HT1080 (cell line): ENCODE results near the gene GTPBP8. TPM values are rescaled to one million over a fixed set of nuclear protein-coding genes. Genes with fewer than 3 reads are reported as not detected.
A peak's percentile ranks its signal among the peaks of the same experiment; 100 is the strongest.
"Not testable (repeated sequence)": the region's sequence is repeated elsewhere in the genome, so short reads cannot be mapped to it uniquely, and the experiment has no call there.

Experiments
- DNase-seq: peaks from one replicate; pipeline ENCODE4 v3.0.0-alpha.2; 2015; ENCODE audit warnings: low read depth
- total RNA-seq: library from RNA; depleted of rRNA; stranded (reverse); fragments of >200 nt; shearing (Covaris generic); gene quantifications from 2 replicates; pipeline ENCODE4 v1.2.3, GENCODE V29; 2014

GTPBP8 gene
- total RNA-seq, 1 experiment from 2014 or later, result 63.1 TPM

GRCh38 chr3:112995800-112996199 is 5.0 kb downstream of the GTPBP8 start:
- DNase-seq, result no peak

DNA sequence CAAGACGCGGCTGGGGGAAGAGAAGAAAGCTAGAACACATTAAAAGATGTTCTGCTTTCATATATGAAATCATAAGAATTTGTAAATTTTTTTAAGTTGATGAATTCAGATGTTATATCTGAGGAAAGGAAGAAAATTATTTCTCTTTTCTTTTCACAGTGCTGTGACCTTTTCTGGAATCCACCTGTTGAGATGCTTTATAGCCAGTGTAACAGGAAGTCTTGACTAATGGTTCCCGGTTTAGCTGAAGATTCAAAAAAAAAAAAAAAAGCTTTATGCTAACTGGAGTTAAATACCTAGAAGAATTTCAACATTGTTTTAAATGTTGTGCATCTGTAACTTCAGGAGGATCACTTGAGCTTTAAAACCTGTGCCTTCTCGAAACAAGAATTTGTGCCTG is 9.9 kb downstream of the GTPBP8 start:
- DNase-seq, result no peak

DNA sequence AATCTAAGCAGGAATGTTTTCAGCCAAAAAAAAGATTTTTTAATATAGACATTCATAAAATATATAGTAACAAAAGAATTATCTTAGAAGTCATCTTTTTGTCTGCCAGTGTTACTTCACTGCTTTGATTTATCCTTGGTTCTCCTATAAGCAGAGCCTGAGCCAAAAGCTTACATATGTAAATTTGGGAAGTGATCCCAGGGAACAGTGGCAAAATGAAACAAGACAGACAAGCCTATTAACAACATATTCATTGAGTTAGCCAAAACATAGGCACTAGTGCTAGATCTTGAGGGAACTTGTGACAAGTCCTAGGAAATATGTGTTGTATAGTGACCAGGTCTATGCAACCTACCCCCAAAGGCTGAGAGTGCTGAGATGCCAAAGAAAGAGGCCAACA is 11.3 kb downstream of the GTPBP8 start:
- DNase-seq, result no peak

DNA sequence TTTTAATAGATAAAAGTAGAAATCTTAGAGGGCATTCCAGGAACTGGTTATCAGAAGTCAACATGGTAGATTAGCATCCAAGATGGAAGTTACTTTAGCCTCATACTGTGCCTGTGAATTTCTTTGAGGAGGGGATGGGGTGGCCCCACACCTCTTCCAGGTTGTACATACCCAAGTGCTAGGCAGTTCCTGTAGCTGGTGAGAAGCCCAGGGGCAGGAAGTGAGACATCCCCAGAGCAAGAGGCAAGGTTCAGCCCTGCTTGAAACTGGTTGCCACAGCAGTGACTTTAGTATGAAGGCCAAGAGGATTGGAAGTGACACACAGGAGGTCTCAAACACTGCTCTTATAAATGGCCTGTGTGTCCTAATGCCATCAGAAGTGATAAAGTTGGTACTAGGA is 11.9 kb downstream of the GTPBP8 start:
- DNase-seq, result peak; percentile 71

DNA sequence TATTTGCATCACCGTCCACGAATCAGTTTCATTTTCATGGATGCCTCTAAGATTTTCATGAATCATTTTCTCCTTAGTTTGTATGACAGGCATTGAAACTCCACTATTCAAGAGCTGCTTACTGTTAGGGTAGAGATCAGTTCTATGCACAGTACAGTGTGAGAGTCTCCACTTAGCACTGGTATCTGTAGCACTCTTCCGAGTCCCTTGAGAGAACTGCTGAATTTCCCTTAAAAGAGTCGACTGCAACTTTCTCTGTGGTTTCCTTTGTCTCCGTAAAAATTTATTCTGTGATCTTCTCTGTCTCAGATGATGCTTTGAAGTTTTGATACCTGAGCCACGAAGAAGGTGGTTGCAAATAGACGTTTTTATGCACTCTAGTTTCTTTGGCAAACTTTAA is 14.8 kb downstream of the GTPBP8 start:
- DNase-seq, result no peak

- no peak for DNase-seq
Observed at GRCh38 chr3:113006359-113007056, 15.7 kb downstream of the GTPBP8 start.

- no peak for DNase-seq
Observed at GRCh38 chr3:113008117-113008516, 17.3 kb downstream of the GTPBP8 start.

GRCh38 chr3:113013593-113013992 is 22.8 kb downstream of the GTPBP8 start:
- no peak for DNase-seq

GRCh38 chr3:113018536-113019181 is 27.9 kb downstream of the GTPBP8 start:
- DNase-seq, result no peak

- DNase-seq, result peak; percentile 91
Observed at GRCh38 chr3:113019182-113020137, 28.7 kb downstream of the GTPBP8 start.

DNA sequence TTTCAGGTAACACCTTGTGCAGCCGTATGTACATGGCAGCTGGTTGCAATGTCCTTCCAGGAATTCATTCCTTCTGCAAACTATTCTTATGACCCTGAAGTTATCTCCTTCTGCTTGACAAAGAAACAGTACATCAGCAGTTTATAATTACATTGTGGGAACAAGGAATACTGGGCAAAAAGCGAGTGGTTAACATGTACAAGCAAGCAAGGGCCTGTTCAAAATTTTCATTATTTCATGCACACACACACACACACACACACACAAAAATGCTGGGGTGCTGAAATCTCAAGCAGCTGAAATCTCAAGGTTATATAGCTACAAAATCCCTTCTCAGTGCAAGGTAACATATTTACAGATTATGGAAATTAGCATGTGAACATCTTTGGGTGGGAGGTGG is 30.7 kb downstream of the GTPBP8 start:
- DNase-seq, result no peak

DNA sequence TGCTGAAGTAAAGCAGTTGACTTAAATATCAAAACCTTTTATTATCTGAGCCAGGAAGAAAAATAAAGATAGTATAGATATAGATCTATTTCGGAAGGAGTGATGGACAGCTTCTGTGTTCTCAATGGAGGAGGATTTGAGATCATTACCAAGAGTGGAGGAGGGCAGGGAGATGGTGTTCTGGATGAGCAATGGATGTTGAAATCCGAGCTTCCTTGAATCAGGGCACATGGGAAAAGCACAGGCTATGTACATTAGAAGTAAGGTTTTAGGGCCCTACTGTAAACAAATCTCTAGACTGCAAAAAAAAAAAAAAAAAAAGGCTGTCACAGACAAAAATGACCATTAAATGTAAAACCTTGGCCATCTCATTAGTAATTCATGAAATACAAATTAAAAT is 43.2 kb downstream of the GTPBP8 start:
- no peak for DNase-seq

DNA sequence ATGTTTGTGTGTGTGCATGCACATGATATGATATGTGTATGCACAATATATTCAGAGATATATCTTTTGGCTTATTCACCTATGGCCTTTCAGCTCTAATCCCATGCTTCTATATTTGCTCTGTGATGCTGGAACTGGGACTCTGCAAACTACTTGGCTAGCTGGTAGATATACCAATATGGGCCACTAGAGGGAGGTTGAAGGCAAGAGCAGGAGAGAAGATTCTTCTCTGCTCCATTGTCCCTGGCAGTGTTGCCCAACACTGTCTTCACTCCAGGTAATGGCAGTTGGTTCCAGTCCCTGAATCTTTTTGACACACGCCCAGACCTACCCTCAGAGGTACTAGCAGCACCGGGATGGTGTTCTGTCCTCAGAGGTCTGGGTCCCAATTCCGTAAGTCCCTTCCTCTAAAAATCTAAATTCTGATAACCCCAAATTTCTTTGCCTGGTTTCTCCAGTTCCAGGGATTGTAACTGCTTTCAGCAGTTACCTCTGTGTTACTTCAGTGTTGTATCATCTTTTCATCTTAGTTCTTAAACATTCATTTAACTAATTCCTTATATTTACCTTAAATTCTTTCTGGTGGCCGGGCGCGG is 44.7 kb downstream of the GTPBP8 start:
- peak; percentile 66 for DNase-seq

DNA sequence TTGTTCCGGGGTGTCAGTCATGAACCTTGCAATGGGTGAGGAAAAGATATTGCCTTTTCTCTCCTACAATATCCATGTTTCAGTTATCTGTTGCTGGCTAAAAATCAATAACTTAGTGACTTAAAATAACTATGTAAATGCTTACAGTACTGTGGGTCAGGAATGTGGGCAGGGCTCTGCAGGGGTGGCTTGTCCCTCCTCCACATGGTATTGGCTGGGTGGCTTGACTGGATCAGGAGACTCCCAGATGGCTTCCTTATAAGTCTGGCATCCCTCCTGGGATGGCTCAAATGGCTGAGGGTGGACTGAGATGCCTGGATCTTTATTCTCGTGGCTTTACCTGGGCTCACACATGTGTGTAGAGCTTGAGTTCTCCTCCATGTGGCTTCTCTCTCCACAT is 47.5 kb downstream of the GTPBP8 start:
- DNase-seq, result no peak

GRCh38 chr3:113039546-113039945 is 48.8 kb downstream of the GTPBP8 start:
- no peak for DNase-seq

GRCh38 chr3:113040231-113040630 is 49.4 kb downstream of the GTPBP8 start:
- DNase-seq, result no peak

DNA sequence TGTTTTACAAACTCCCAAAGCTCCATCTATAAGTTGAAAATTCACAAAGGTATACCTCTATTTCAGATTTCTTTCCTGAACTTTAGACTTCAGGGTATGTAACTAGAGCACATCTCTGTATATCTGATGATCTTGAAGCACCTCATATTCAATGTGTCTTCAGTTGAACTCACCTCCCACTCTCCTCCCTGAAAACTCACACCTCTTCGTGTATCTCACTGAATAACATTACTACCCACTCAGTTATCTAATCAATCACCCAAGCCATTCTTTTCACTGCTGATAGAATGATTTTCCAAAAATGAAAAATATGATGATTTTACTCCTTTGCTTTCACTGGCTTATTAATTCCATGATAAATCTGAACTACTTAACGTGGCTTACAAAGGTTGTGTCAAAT is 52.9 kb downstream of the GTPBP8 start:
- DNase-seq, result no peak

- not testable (repeated sequence) for DNase-seq
Observed at GRCh38 chr3:113046186-113046965, 55.6 kb downstream of the GTPBP8 start.

- DNase-seq, result peak; percentile 85
Observed at GRCh38 chr3:113051302-113051711, 60.5 kb downstream of the GTPBP8 start.
